GM21381 (cell line): ENCODE measurements around the gene TATDN3.
"Not testable (repeated sequence)": the region's sequence is repeated elsewhere in the genome, so short reads cannot be mapped to it uniquely, and the experiment has no call there.

Experiments
- ATAC-seq: cut with Tn5 transposase; IDR thresholded peaks from one replicate; pipeline ENCODE4 v1.9.1; 2021; ENCODE audit warnings: mild to moderate bottlenecking, moderate library complexity; ENCODE audit not compliant: unreplicated experiment

The TATDN3 gene

GRCh38 chr1:212774584-212774983 is 17.1 kb upstream of the TATDN3 start:
- ATAC-seq, result no peak

- ATAC-seq, result no peak
These were observed 16.5 kb upstream of the TATDN3 start for GRCh38 chr1:212775241-212775640.

GRCh38 chr1:212777151-212777550 is 14.5 kb upstream of the TATDN3 start:
- ATAC-seq, result no peak

GRCh38 chr1:212779086-212779485 is 12.6 kb upstream of the TATDN3 start:
- ATAC-seq, result not testable (repeated sequence)

- ATAC-seq, result no peak
These were observed 10.9 kb upstream of the TATDN3 start for GRCh38 chr1:212780759-212781158.

GRCh38 chr1:212781225-212781624 is 10.5 kb upstream of the TATDN3 start:
- no peak for ATAC-seq

GRCh38 chr1:212782422-212783154 is 9.1 kb upstream of the TATDN3 start:
- ATAC-seq, result no peak

- ATAC-seq, result no peak
These were observed 7.7 kb upstream of the TATDN3 start for GRCh38 chr1:212783976-212784375.

- no peak for ATAC-seq
These were observed 5.8 kb upstream of the TATDN3 start for GRCh38 chr1:212785871-212786270.

- peak; percentile 29 for ATAC-seq
These were observed 426 bp upstream of the TATDN3 start for GRCh38 chr1:212791261-212791675.

- ATAC-seq, result no peak
These were observed 758 bp downstream of the TATDN3 start for GRCh38 chr1:212792396-212792908.

GRCh38 chr1:212794561-212795014 is 2.9 kb downstream of the TATDN3 start:
- peak; percentile 77 for ATAC-seq

GRCh38 chr1:212797681-212798080 is 6.0 kb downstream of the TATDN3 start:
- ATAC-seq, result no peak

GRCh38 chr1:212805767-212806166 is 14.1 kb downstream of the TATDN3 start:
- ATAC-seq, result no peak

- no peak for ATAC-seq
These were observed 23.0 kb downstream of the TATDN3 start for GRCh38 chr1:212814537-212815334.

- no peak for ATAC-seq
These were observed 25.0 kb downstream of the TATDN3 start for GRCh38 chr1:212816567-212817278.

- no peak for ATAC-seq
These were observed 28.0 kb downstream of the TATDN3 start for GRCh38 chr1:212819726-212820125.

GRCh38 chr1:212820969-212821368 is 29.3 kb downstream of the TATDN3 start:
- ATAC-seq, result no peak

GRCh38 chr1:212822956-212823355 is 31.3 kb downstream of the TATDN3 start:
- no peak for ATAC-seq

- no peak for ATAC-seq
These were observed 32.5 kb downstream of the TATDN3 start for GRCh38 chr1:212824201-212824600.

GRCh38 chr1:212825798-212826452 is 34.2 kb downstream of the TATDN3 start:
- ATAC-seq, result no peak
